ENCODE measurements around the gene CYP4F8.

Gene CYP4F8

GRCh38 chr19:15629003-15629880 lies 14.2 kb downstream of the CYP4F8 start:
- peak; percentile 48 to 85 for DNase-seq (ENCODE audit: low read depth in 1 of 2, low spot score in 1 of 2)
- Histone ChIP-seq H3K4me3 (replicated peaks; ENCODE audit: insufficient read depth, low read length) (no peak overlapping the region), H3K27me3 (ENCODE audit: insufficient read depth, poor library complexity, severe bottlenecking) (no peaks in the 10 kb centered on the region), H3K27ac (replicated peaks) (peak overlapping the region; percentile 24; the same call in 1 of the 2 replicates)
- peak; percentile 24 for TF ChIP-seq REST (IDR thresholded peaks at IDR 0.05; ENCODE audit: insufficient replicate concordance, low read depth)
- no peak for TF ChIP-seq SPI1 (IDR thresholded peaks at IDR 0.05; ENCODE audit: borderline replicate concordance, low read depth)
- TF ChIP-seq CTCF (IDR thresholded peaks at IDR 0.05; ENCODE audit: insufficient read depth, low read length), result peak; percentile 57

- no peak overlapping the region for H3K4me3 ChIP-seq (replicated peaks; ENCODE audit: insufficient read depth, low read length)
- TF ChIP-seq CTCF (IDR thresholded peaks at IDR 0.05; ENCODE audit: insufficient read depth, low read length) (no peak), POLR2AphosphoS5 (IDR thresholded peaks at IDR 0.05; ENCODE audit: low read depth) (no peak), SPI1 (IDR thresholded peaks at IDR 0.05; ENCODE audit: borderline replicate concordance, low read depth) (no peak), GABPA (IDR thresholded peaks at IDR 0.05; ENCODE audit: low read depth) (no peak), REST (IDR thresholded peaks at IDR 0.05; ENCODE audit: insufficient replicate concordance, low read depth) (peak; percentile 91)
- H3K27me3 ChIP-seq (ENCODE audit: insufficient read depth, poor library complexity, severe bottlenecking), result no peaks in the 10 kb centered on the region
- H3K27ac ChIP-seq (replicated peaks), result no peak overlapping the region
- DNase-seq (ENCODE audit: low read depth in 1 of 2, low spot score in 1 of 2), result peak in 1 of 2 experiments; percentile 39
These were observed 16.8 kb downstream of the CYP4F8 start for GRCh38 chr19:15631817-15632216.

- Histone ChIP-seq H3K27ac (replicated peaks) (peak overlapping the region; percentile 68), H3K27me3 (ENCODE audit: insufficient read depth, poor library complexity, severe bottlenecking) (no peaks in the 10 kb centered on the region), H3K4me3 (replicated peaks; ENCODE audit: insufficient read depth, low read length) (no peak overlapping the region)
- peak; percentile 99 for TF ChIP-seq SPI1 (IDR thresholded peaks at IDR 0.05; ENCODE audit: borderline replicate concordance, low read depth)
- peak; percentile 49; the same call in 1 of the 2 replicates for TF ChIP-seq POLR2AphosphoS5 (IDR thresholded peaks at IDR 0.05; ENCODE audit: low read depth)
- TF ChIP-seq GABPA (IDR thresholded peaks at IDR 0.05; ENCODE audit: low read depth), result no peak
- peak; percentile 74 to 82 for DNase-seq (ENCODE audit: low read depth in 1 of 2, low spot score in 1 of 2)
These were observed 18.2 kb downstream of the CYP4F8 start for GRCh38 chr19:15633082-15633835.

GRCh38 chr19:15634105-15634504 lies 19.1 kb downstream of the CYP4F8 start:
- Histone ChIP-seq H3K27me3 (ENCODE audit: insufficient read depth, poor library complexity, severe bottlenecking) (no peaks in the 10 kb centered on the region), H3K4me3 (replicated peaks; ENCODE audit: insufficient read depth, low read length) (no peak overlapping the region), H3K27ac (replicated peaks) (peak overlapping the region; percentile 68)
- TF ChIP-seq GABPA (IDR thresholded peaks at IDR 0.05; ENCODE audit: low read depth) (no peak), CTCF (IDR thresholded peaks at IDR 0.05; ENCODE audit: insufficient read depth, low read length) (no peak), SPI1 (IDR thresholded peaks at IDR 0.05; ENCODE audit: borderline replicate concordance, low read depth) (no peak), POLR2AphosphoS5 (IDR thresholded peaks at IDR 0.05; ENCODE audit: low read depth) (no peak), REST (IDR thresholded peaks at IDR 0.05; ENCODE audit: insufficient replicate concordance, low read depth) (no peak)
- DNase-seq (ENCODE audit: low read depth in 1 of 2, low spot score in 1 of 2), result no peak

All from HL-60 (cell line).